ENCODE measurements around the gene GBA2.

Gene GBA2

GRCh38 chr9:35705372-35705771, 43.7 kb downstream of the GBA2 start:
- Histone ChIP-seq H3K4me3 (ENCODE audit: low read depth in 1 of 2, low read length in 1 of 2) (no peak overlapping the region), H3K4me1 (ENCODE audit: control insufficient read depth in 1 of 2, insufficient read depth in 1 of 2, low read depth in 1 of 2, low read length in 1 of 2) (no peaks in the 10 kb centered on the region), H3K9me3 (peaks cover 11% of the 10 kb centered on the region), H3K36me3 (peaks cover 100% of the 10 kb centered on the region), H3K27ac (no peak overlapping the region), H3K27me3 (no peaks in the 10 kb centered on the region)
- TF ChIP-seq CTCF (IDR thresholded peaks at IDR 0.05) = no peak

- peaks cover 9% of the 10 kb centered on the region for H3K9me3 ChIP-seq
- TF ChIP-seq CTCF (IDR thresholded peaks at IDR 0.05) = no peak
- H3K27me3 ChIP-seq = no peaks in the 10 kb centered on the region
- H3K36me3 ChIP-seq = peaks cover 100% of the 10 kb centered on the region
- no peak overlapping the region for H3K27ac ChIP-seq
- H3K4me1 ChIP-seq (ENCODE audit: control insufficient read depth in 1 of 2, insufficient read depth in 1 of 2, low read depth in 1 of 2, low read length in 1 of 2) = no peaks in the 10 kb centered on the region
- no peak overlapping the region for H3K4me3 ChIP-seq (ENCODE audit: low read depth in 1 of 2, low read length in 1 of 2)
Observed at GRCh38 chr9:35703906-35704672, 44.9 kb downstream of the GBA2 start.

- H3K9me3 ChIP-seq = peaks cover 4% of the 10 kb centered on the region
Observed at GRCh38 chr9:35702696-35703095, 46.3 kb downstream of the GBA2 start.

GRCh38 chr9:35700942-35701341, 48.1 kb downstream of the GBA2 start:
- peaks cover 100% of the 10 kb centered on the region for H3K36me3 ChIP-seq
- no peak overlapping the region for H3K4me3 ChIP-seq (ENCODE audit: low read depth in 1 of 2, low read length in 1 of 2)
- no peaks in the 10 kb centered on the region for H3K4me1 ChIP-seq (ENCODE audit: control insufficient read depth in 1 of 2, insufficient read depth in 1 of 2, low read depth in 1 of 2, low read length in 1 of 2)
- H3K27ac ChIP-seq = no peak overlapping the region
- no peak for TF ChIP-seq CTCF (IDR thresholded peaks at IDR 0.05)
- no peaks in the 10 kb centered on the region for H3K27me3 ChIP-seq
- H3K9me3 ChIP-seq = no peaks in the 10 kb centered on the region

More at GRCh38 chr9:35702696-35703095, 46.3 kb downstream of the GBA2 start:
- H3K27me3 ChIP-seq = no peaks in the 10 kb centered on the region
- peaks cover 100% of the 10 kb centered on the region for H3K36me3 ChIP-seq
- no peak overlapping the region for H3K4me3 ChIP-seq (ENCODE audit: low read depth in 1 of 2, low read length in 1 of 2)
- TF ChIP-seq CTCF (IDR thresholded peaks at IDR 0.05) = no peak
- H3K27ac ChIP-seq = no peak overlapping the region
- H3K4me1 ChIP-seq (ENCODE audit: control insufficient read depth in 1 of 2, insufficient read depth in 1 of 2, low read depth in 1 of 2, low read length in 1 of 2) = no peaks in the 10 kb centered on the region

GRCh38 chr9:35700031-35700430, 49.0 kb downstream of the GBA2 start:
- no peak for TF ChIP-seq CTCF (IDR thresholded peaks at IDR 0.05)
- Histone ChIP-seq H3K27ac (no peak overlapping the region), H3K4me1 (ENCODE audit: control insufficient read depth in 1 of 2, insufficient read depth in 1 of 2, low read depth in 1 of 2, low read length in 1 of 2) (no peaks in the 10 kb centered on the region), H3K9me3 (no peaks in the 10 kb centered on the region), H3K4me3 (ENCODE audit: low read depth in 1 of 2, low read length in 1 of 2) (no peak overlapping the region), H3K27me3 (no peaks in the 10 kb centered on the region), H3K36me3 (peaks cover 99% of the 10 kb centered on the region)
